B cell (primary cell): ENCODE results near the gene TRAPPC3L. TPM values are rescaled to one million over a fixed set of nuclear protein-coding genes. Genes with fewer than 3 reads are reported as not detected.

Source experiments
- ATAC-seq: fragments of 200-7000 bp; cut with Tn5 transposase; one replicate; pipeline ENCODE4 v1.10.0; 2021; ENCODE audit warnings: low read depth, mild to moderate bottlenecking, moderate number of reproducible peaks, moderate library complexity
- CTCF ChIA-PET: fragments of 350-600 bp; sonication (Branson Sonifier 250); formaldehyde crosslinking; loops from one replicate; lab custom pipeline; 2021; ENCODE audit warnings: antibody characterized with exemption, inconsistent platforms; lab: Charles Lee
- POLR2A ChIA-PET: fragments of 350-600 bp; sonication (Branson Sonifier 250); formaldehyde crosslinking; loops from one replicate; lab custom pipeline; 2021; ENCODE audit warnings: antibody characterized with exemption; lab: Charles Lee
- DNase-seq: peaks from one replicate; pipeline ENCODE4 v3.0.0; 2013
- H2AFZ ChIP-seq: 2 replicates; pipeline ENCODE4 v1.6.1; 2012; ENCODE audit warnings: mild to moderate bottlenecking, low read depth, low read length; ENCODE audit not compliant: insufficient read depth, poor library complexity, severe bottlenecking
- H3K27ac ChIP-seq, 2 donors: 1 replicate in 1 of 2; 2 replicates in 1 of 2; pipeline ENCODE4 v1.5.1; 2012 to 2013; ENCODE audit warnings: low read length in 2 of 2, mild to moderate bottlenecking in 2 of 2, moderate library complexity in 1 of 2
- H3K27me3 ChIP-seq, 4 experiments: fragments of 200-600 bp in 1 of 4; sonication (generic) in 1 of 4; replicated peaks in 1 of 4; 1 replicate in 2 of 4; 2 replicates in 2 of 4; pipeline versions ENCODE4 v1.6.1 to v1.7.0; 2013 to 2016; ENCODE audit warnings: low read length in 3 of 4, mild to moderate bottlenecking in 2 of 4, mixed read lengths in 1 of 4, moderate library complexity in 1 of 4; ENCODE audit not compliant: insufficient read depth in 4 of 4, control insufficient read depth in 3 of 4; ENCODE audit errors: control extremely low read depth in 1 of 4
- H3K36me3 ChIP-seq, 2 experiments: replicated peaks in 1 of 2; 1 replicate in 1 of 2; 2 replicates in 1 of 2; pipeline versions ENCODE4 v1.6.1 to v1.7.1; 2013; ENCODE audit warnings: low read length in 1 of 2; ENCODE audit not compliant: insufficient read depth in 2 of 2, control insufficient read depth in 1 of 2; ENCODE audit errors: control extremely low read depth in 1 of 2, extremely low read depth in 1 of 2
- H3K4me1 ChIP-seq, 2 donors: fragments of 200-600 bp in 1 of 2; sonication (generic) in 1 of 2; 1 replicate in 1 of 2; 2 replicates in 1 of 2; pipeline versions ENCODE4 v1.5.1 to v1.6.1; 2013 to 2017; ENCODE audit warnings: low read length in 2 of 2; ENCODE audit not compliant: control insufficient read depth in 2 of 2, insufficient read depth in 2 of 2
- H3K4me2 ChIP-seq: replicated peaks from 2 replicates; pipeline ENCODE3; 2012; ENCODE audit warnings: mild to moderate bottlenecking, low read depth, low read length; ENCODE audit not compliant: poor library complexity, severe bottlenecking
- H3K4me3 ChIP-seq, 5 experiments: fragments of 200-600 bp in 1 of 5; sonication (generic) in 1 of 5; 1 replicate in 3 of 5; 2 replicates in 2 of 5; pipeline versions ENCODE4 v1.5.1 to v1.7.0; 2011 to 2016; ENCODE audit warnings: low read length in 4 of 5, mild to moderate bottlenecking in 4 of 5, low read depth in 2 of 5, control low read depth in 1 of 5, moderate library complexity in 1 of 5; ENCODE audit not compliant: insufficient read depth in 1 of 5; ENCODE audit errors: control extremely low read depth in 1 of 5, extremely low read depth in 1 of 5
- H3K79me2 ChIP-seq: fragments of 200-600 bp; sonication (generic); one replicate; pipeline ENCODE4 v1.6.0; 2016; ENCODE audit warnings: low read length; ENCODE audit not compliant: control insufficient read depth, insufficient read depth
- H3K9ac ChIP-seq: fragments of 200-600 bp; sonication (generic); 2 replicates; pipeline ENCODE4 v1.6.1; 2017; ENCODE audit warnings: mild to moderate bottlenecking, low read length, moderate library complexity
- H3K9me3 ChIP-seq, 3 donors: one replicate each; pipeline versions ENCODE4 v1.6.1 to v1.7.1; 2013; ENCODE audit warnings: low read length in 2 of 3; ENCODE audit not compliant: control insufficient read depth in 2 of 3, insufficient read depth in 1 of 3; ENCODE audit errors: control extremely low read depth in 1 of 3
- H4K20me1 ChIP-seq: 2 replicates; pipeline ENCODE4 v1.6.0; 2012; ENCODE audit warnings: mild to moderate bottlenecking, low read length; ENCODE audit not compliant: insufficient read depth, control insufficient read depth, poor library complexity, severe bottlenecking
- H3K27ac Mint-ChIP-seq: one replicate; pipeline ENCODE4 v1.8.0; 2021; ENCODE audit warnings: mixed read lengths
- H3K27me3 Mint-ChIP-seq: one replicate; pipeline ENCODE4 v1.8.0; 2021; ENCODE audit warnings: mixed read lengths
- H3K4me1 Mint-ChIP-seq: one replicate; pipeline ENCODE4 v1.8.0; 2021; ENCODE audit warnings: mixed read lengths
- H3K4me3 Mint-ChIP-seq: one replicate; pipeline ENCODE4 v1.8.0; 2021; ENCODE audit warnings: mixed read lengths
- H3K9me3 Mint-ChIP-seq: one replicate; pipeline ENCODE4 v1.8.0; 2022; ENCODE audit warnings: mixed read lengths; ENCODE audit not compliant: insufficient read depth
- EZH2 ChIP-seq: IDR thresholded peaks from 2 replicates; pipeline ENCODE4 v1.6.1; 2012; ENCODE audit warnings: borderline replicate concordance, low read depth, mild to moderate bottlenecking, moderate library complexity, low read length; ENCODE audit not compliant: insufficient read depth, poor library complexity, severe bottlenecking
- WGBS: methylation state at CpG from one replicate; pipeline ENCODE4 v1.1.5; 2013; ENCODE audit warnings: missing lambda C conversion rate; ENCODE audit not compliant: insufficient coverage; 5-methylcytosine and 5-hydroxymethylcytosine counted together
- intact Hi-C: fragments of 100-400 bp; cut with micrococcal nuclease; formaldehyde crosslinking; loops from one replicate; pipeline ENCODE4 v1.10.0; 2022
- polyA plus RNA-seq: library from polyadenylated mRNA; depleted of rRNA; stranded (reverse); fragments of >200 nt; gene quantifications from 2 replicates; pipeline ENCODE4 v1.2.3, GENCODE V29; 2012
- total RNA-seq, 2 donors: library from RNA; stranded (reverse); fragments of 120-200 nt in 1 of 2; gene quantifications; 1 replicate in 1 of 2; 2 replicates in 1 of 2; pipeline versions ENCODE4 v1.2.3 to v1.2.4, GENCODE V29; 2013 to 2022
- TF ChIP-seq, protein P1 (sequence below): fragments of 200-600 bp; IDR thresholded peaks from one replicate; pipeline ENCODE4 v1.8.0; 2022; ENCODE audit warnings: antibody characterized with exemption, mild to moderate bottlenecking

TRAPPC3L gene
- total and polyA plus RNA-seq, 2 donors (not counting 1 experiment from before 2014, with no cell fraction given) = not detected

DNA sequence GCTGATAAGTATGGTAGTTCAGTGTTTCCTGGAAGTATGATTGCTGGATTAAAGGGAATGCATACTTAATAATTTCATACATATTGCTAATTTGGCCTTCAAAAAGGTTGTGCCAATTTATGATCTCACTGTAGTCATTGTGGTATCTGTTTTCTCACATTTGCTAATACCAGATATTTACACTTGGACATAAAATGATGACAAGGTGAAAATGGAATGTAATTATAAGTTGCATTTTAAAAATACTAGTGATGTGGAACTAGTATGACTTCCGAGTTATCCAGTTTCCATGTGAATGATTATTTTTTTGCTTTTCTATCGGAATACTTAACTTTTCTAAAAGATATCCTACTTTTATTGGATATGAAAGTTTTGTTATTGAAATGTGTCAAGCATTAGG is 41.3 kb upstream of the TRAPPC3L start:
- ChIA-PET CTCF (no interaction called here), POLR2A (no interaction called here)
- Histone ChIP-seq H3K36me3 (peaks cover 13 to 51% of the 10 kb centered on the region in 2 experiments), H3K27me3 (no peaks in the 10 kb centered on the region), H3K9me3 (no peaks in the 10 kb centered on the region), H3K27ac (no peak overlapping the region), H3K9ac (no peak overlapping the region), H2AFZ (no peak overlapping the region), H3K4me3 (no peak overlapping the region), H3K79me2 (peaks cover 4% of the 10 kb centered on the region), H4K20me1 (peaks cover 4% of the 10 kb centered on the region), H3K4me1 (no peaks in the 10 kb centered on the region), H3K4me2 (no peak overlapping the region)
- no CpG with 5 or more reads among the region's 2 CpGs for WGBS
- Mint-ChIP-seq H3K27me3 (no peaks in the 10 kb centered on the region), H3K9me3 (no peaks in the 10 kb centered on the region), H3K4me1 (no peaks in the 10 kb centered on the region), H3K27ac (no peak overlapping the region), H3K4me3 (no peak overlapping the region)
- no peak for TF ChIP-seq EZH2
- TF ChIP-seq, protein P1, sequence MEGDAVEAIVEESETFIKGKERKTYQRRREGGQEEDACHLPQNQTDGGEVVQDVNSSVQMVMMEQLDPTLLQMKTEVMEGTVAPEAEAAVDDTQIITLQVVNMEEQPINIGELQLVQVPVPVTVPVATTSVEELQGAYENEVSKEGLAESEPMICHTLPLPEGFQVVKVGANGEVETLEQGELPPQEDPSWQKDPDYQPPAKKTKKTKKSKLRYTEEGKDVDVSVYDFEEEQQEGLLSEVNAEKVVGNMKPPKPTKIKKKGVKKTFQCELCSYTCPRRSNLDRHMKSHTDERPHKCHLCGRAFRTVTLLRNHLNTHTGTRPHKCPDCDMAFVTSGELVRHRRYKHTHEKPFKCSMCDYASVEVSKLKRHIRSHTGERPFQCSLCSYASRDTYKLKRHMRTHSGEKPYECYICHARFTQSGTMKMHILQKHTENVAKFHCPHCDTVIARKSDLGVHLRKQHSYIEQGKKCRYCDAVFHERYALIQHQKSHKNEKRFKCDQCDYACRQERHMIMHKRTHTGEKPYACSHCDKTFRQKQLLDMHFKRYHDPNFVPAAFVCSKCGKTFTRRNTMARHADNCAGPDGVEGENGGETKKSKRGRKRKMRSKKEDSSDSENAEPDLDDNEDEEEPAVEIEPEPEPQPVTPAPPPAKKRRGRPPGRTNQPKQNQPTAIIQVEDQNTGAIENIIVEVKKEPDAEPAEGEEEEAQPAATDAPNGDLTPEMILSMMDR = no peak
- ATAC-seq = no peak
- intact Hi-C loops = no loop called here
- DNase-seq = no peak

DNA sequence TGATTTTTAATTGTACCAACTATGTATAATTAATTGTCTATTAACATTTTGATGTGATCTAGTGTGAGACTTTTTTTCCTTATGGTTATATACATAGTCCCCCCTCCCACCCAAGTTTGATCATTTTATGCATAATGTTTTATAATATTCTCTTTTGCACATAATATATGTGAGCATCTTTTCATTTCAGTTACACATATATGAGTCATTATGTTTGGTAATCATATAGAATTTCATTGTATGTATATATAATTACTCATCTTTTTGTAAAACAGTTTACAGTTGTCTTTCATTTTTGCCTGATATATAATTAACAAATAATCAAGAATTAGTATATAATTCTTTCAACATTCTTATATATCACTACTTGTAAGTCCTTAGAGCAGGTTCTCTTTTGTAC is 40.8 kb upstream of the TRAPPC3L start:
- Histone ChIP-seq H3K27me3 (no peaks in the 10 kb centered on the region), H3K79me2 (peaks cover 4% of the 10 kb centered on the region), H3K27ac (no peak overlapping the region), H3K9me3 (no peaks in the 10 kb centered on the region), H3K4me3 (no peak overlapping the region), H3K36me3 (peaks cover 9 to 46% of the 10 kb centered on the region in 2 experiments), H4K20me1 (peaks cover 4% of the 10 kb centered on the region), H3K9ac (no peak overlapping the region), H2AFZ (no peak overlapping the region), H3K4me2 (no peak overlapping the region), H3K4me1 (no peaks in the 10 kb centered on the region)
- POLR2A ChIA-PET = no interaction called here
- H3K4me1 Mint-ChIP-seq = no peaks in the 10 kb centered on the region
- no peaks in the 10 kb centered on the region for H3K9me3 Mint-ChIP-seq
- no peaks in the 10 kb centered on the region for H3K27me3 Mint-ChIP-seq
- DNase-seq (no peak), ATAC-seq (no peak)
- no peak overlapping the region for H3K27ac Mint-ChIP-seq
- intact Hi-C loops = no loop called here
- H3K4me3 Mint-ChIP-seq = no peak overlapping the region
- CTCF ChIA-PET = no interaction called here
- TF ChIP-seq, protein P1 = no peak
- no peak for TF ChIP-seq EZH2
